Neuronal stem cell (in vitro differentiated cells): ENCODE results near the gene AKR1E2.

Experiments used
- DNase-seq: peaks from one replicate; pipeline ENCODE4 v3.0.0-alpha.2; 2013; ENCODE audit warnings: low spot score
- H2AFZ ChIP-seq: one replicate; pipeline ENCODE4 v1.6.1; 2013; ENCODE audit warnings: mild to moderate bottlenecking, low read length, inconsistent platforms
- H2AK5ac ChIP-seq: 2 replicates; pipeline ENCODE4 v1.6.1; 2013; ENCODE audit warnings: low read depth, mild to moderate bottlenecking, inconsistent platforms, low read length, moderate library complexity, mixed read lengths
- H2BK120ac ChIP-seq: 2 replicates; pipeline ENCODE4 v1.6.1; 2013; ENCODE audit warnings: low read depth, mild to moderate bottlenecking, inconsistent platforms, low read length, moderate library complexity, mixed read lengths
- H2BK12ac ChIP-seq: one replicate; pipeline ENCODE4 v1.6.1; 2013; ENCODE audit warnings: low read length, inconsistent platforms
- H2BK15ac ChIP-seq: 2 replicates; pipeline ENCODE4 v1.6.1; 2013; ENCODE audit warnings: mild to moderate bottlenecking, low read length, inconsistent platforms, mixed read lengths
- H2BK5ac ChIP-seq: one replicate; pipeline ENCODE4 v1.6.1; 2013; ENCODE audit warnings: inconsistent platforms, mild to moderate bottlenecking, low read length, moderate library complexity
- H3K14ac ChIP-seq: one replicate; pipeline ENCODE4 v1.6.1; 2013; ENCODE audit warnings: low read length, inconsistent platforms
- H3K18ac ChIP-seq: 2 replicates; pipeline ENCODE4 v1.6.1; 2013; ENCODE audit warnings: low read length, inconsistent platforms
- H3K23ac ChIP-seq: 2 replicates; pipeline ENCODE4 v1.6.1; 2013; ENCODE audit warnings: low read depth, mild to moderate bottlenecking, mixed read lengths, low read length, inconsistent platforms; ENCODE audit not compliant: poor library complexity
- H3K27ac ChIP-seq: replicated peaks from 3 replicates; pipeline ENCODE4 v1.5.1; 2013; ENCODE audit warnings: low read length, inconsistent platforms
- H3K27me3 ChIP-seq, 3 experiments: 2 replicates each; pipeline ENCODE4 v1.6.1; 2013; ENCODE audit warnings: low read length in 3 of 3, mild to moderate bottlenecking in 2 of 3, inconsistent platforms in 1 of 3, low read depth in 1 of 3, mixed read lengths in 1 of 3, moderate library complexity in 1 of 3; ENCODE audit not compliant: control insufficient read depth in 3 of 3, insufficient read depth in 3 of 3
- H3K36me3 ChIP-seq, 2 donors: replicated peaks in 1 of 2; 2 replicates each; pipeline ENCODE4 v1.6.1; 2013; ENCODE audit warnings: low read length in 2 of 2; ENCODE audit not compliant: control insufficient read depth in 2 of 2, insufficient read depth in 2 of 2
- H3K4ac ChIP-seq: 2 replicates; pipeline ENCODE4 v1.6.1; 2013; ENCODE audit warnings: inconsistent platforms, mild to moderate bottlenecking, low read length, moderate library complexity
- H3K4me1 ChIP-seq, 2 donors: 1 replicate in 1 of 2; 2 replicates in 1 of 2; pipeline ENCODE4 v1.6.1; 2013; ENCODE audit warnings: low read length in 2 of 2, low read depth in 1 of 2; ENCODE audit not compliant: control insufficient read depth in 2 of 2, insufficient read depth in 1 of 2
- H3K4me2 ChIP-seq: one replicate; pipeline ENCODE4 v1.6.1; 2013; ENCODE audit warnings: mild to moderate bottlenecking, low read length, inconsistent platforms; ENCODE audit not compliant: insufficient read depth, poor library complexity, severe bottlenecking
- H3K4me3 ChIP-seq, 2 donors: 2 replicates each; pipeline ENCODE4 v1.5.1; 2013; ENCODE audit warnings: low read length in 2 of 2, mild to moderate bottlenecking in 2 of 2, inconsistent platforms in 1 of 2, moderate library complexity in 1 of 2
- H3K79me1 ChIP-seq: one replicate; pipeline ENCODE4 v1.6.1; 2013; ENCODE audit warnings: low read depth, mild to moderate bottlenecking, inconsistent platforms, low read length, moderate library complexity
- H3K9ac ChIP-seq: one replicate; pipeline ENCODE4 v1.6.1; 2013; ENCODE audit warnings: mild to moderate bottlenecking, low read depth, low read length, inconsistent platforms; ENCODE audit not compliant: poor library complexity
- H3K9me3 ChIP-seq, 2 donors: replicated peaks in 1 of 2; 2 replicates each; pipeline versions ENCODE3 to v1.6.1; 2013; ENCODE audit warnings: low read length in 2 of 2, mild to moderate bottlenecking in 2 of 2, inconsistent platforms in 1 of 2, low read depth in 1 of 2, mixed read lengths in 1 of 2, moderate library complexity in 1 of 2; ENCODE audit not compliant: control insufficient read depth in 2 of 2, insufficient read depth in 1 of 2
- H4K8ac ChIP-seq: one replicate; pipeline ENCODE4 v1.6.1; 2013; ENCODE audit warnings: low read depth, mild to moderate bottlenecking, inconsistent platforms, low read length, moderate library complexity
- H4K91ac ChIP-seq: one replicate; pipeline ENCODE4 v1.6.1; 2013; ENCODE audit warnings: low read length, low read depth, mild to moderate bottlenecking, inconsistent platforms; ENCODE audit not compliant: poor library complexity
- WGBS, 2 donors: extraction: QIAGEN DNeasy Blood & Tissue Kit; methylation state at CpG; one replicate each; pipeline ENCODE4 v1.1.7; 2013; ENCODE audit warnings: missing lambda C conversion rate in 2 of 2, mixed read lengths in 1 of 2; ENCODE audit not compliant: insufficient read length in 2 of 2, insufficient replicate concordance in 1 of 2; ENCODE audit errors: extremely low coverage in 2 of 2; 5-methylcytosine and 5-hydroxymethylcytosine counted together

Gene AKR1E2

GRCh38 chr10:4887501-4887900 lies 61.5 kb downstream of the AKR1E2 start:
- no peak overlapping the region for H3K14ac ChIP-seq
- H3K9me3 ChIP-seq, result no peaks in the 10 kb centered on the region
- no peak overlapping the region for H3K27ac ChIP-seq
- no peak overlapping the region for H2BK12ac ChIP-seq
- no peaks in the 10 kb centered on the region for H3K36me3 ChIP-seq
- no peak overlapping the region for H3K4ac ChIP-seq
- H3K27me3 ChIP-seq, result peaks cover 0 to 4% (median 0%) of the 10 kb centered on the region in 3 experiments
- H4K8ac ChIP-seq, result no peak overlapping the region
- no peak overlapping the region for H3K4me2 ChIP-seq
- no peak overlapping the region for H4K91ac ChIP-seq
- no CpG with 5 or more reads among the region's 9 CpGs for WGBS, 2 donors
- no peak overlapping the region for H2BK5ac ChIP-seq
- no peaks in the 10 kb centered on the region for H3K79me1 ChIP-seq
- H3K23ac ChIP-seq, result no peak overlapping the region
- H3K4me3 ChIP-seq, result no peak overlapping the region
- no peak overlapping the region for H3K18ac ChIP-seq
- H3K9ac ChIP-seq, result no peak overlapping the region
- no peak for DNase-seq
- no peak overlapping the region for H2AFZ ChIP-seq
- no peak overlapping the region for H2BK15ac ChIP-seq
- H2BK120ac ChIP-seq, result no peak overlapping the region
- H2AK5ac ChIP-seq, result no peak overlapping the region
- H3K4me1 ChIP-seq, result no peaks in the 10 kb centered on the region

GRCh38 chr10:4888236-4888635 lies 62.2 kb downstream of the AKR1E2 start:
- Histone ChIP-seq H3K9me3 (no peaks in the 10 kb centered on the region), H2AK5ac (no peak overlapping the region), H3K14ac (no peak overlapping the region), H2BK5ac (no peak overlapping the region), H3K4ac (no peak overlapping the region), H3K4me1 (no peaks in the 10 kb centered on the region), H3K4me2 (no peak overlapping the region), H2BK15ac (no peak overlapping the region), H4K8ac (no peak overlapping the region), H2AFZ (no peak overlapping the region), H3K23ac (no peak overlapping the region), H4K91ac (no peak overlapping the region), H3K27ac (no peak overlapping the region), H3K79me1 (no peaks in the 10 kb centered on the region), H2BK120ac (no peak overlapping the region), H3K36me3 (no peaks in the 10 kb centered on the region), H3K27me3 (peaks cover 0 to 4% (median 0%) of the 10 kb centered on the region in 3 experiments), H3K4me3 (no peak overlapping the region), H3K18ac (no peak overlapping the region), H3K9ac (no peak overlapping the region), H2BK12ac (no peak overlapping the region)
- no peak for DNase-seq
- no CpG with 5 or more reads among the region's 5 CpGs for WGBS, 2 donors

GRCh38 chr10:4889959-4890358 lies 64.0 kb downstream of the AKR1E2 start:
- Histone ChIP-seq H2AFZ (no peak overlapping the region), H3K4me3 (no peak overlapping the region), H3K27me3 (peaks cover 0 to 4% (median 0%) of the 10 kb centered on the region in 3 experiments), H2BK12ac (no peak overlapping the region), H3K36me3 (no peaks in the 10 kb centered on the region), H3K4ac (no peak overlapping the region), H3K4me1 (no peaks in the 10 kb centered on the region), H3K9me3 (no peaks in the 10 kb centered on the region), H3K9ac (no peak overlapping the region), H4K8ac (no peak overlapping the region), H2BK5ac (no peak overlapping the region), H4K91ac (no peak overlapping the region), H2AK5ac (no peak overlapping the region), H3K79me1 (no peaks in the 10 kb centered on the region), H3K23ac (no peak overlapping the region), H3K18ac (no peak overlapping the region), H3K4me2 (no peak overlapping the region), H2BK15ac (no peak overlapping the region), H3K14ac (no peak overlapping the region), H3K27ac (no peak overlapping the region), H2BK120ac (no peak overlapping the region)
- no peak for DNase-seq
- no CpG with 5 or more reads among the region's 2 CpGs for WGBS, 2 donors

- no peaks in the 10 kb centered on the region for H3K79me1 ChIP-seq
- WGBS, 2 donors, result no CpG with 5 or more reads among the region's 2 CpGs
- no peak overlapping the region for H2BK15ac ChIP-seq
- no peak overlapping the region for H3K4ac ChIP-seq
- H3K9ac ChIP-seq, result no peak overlapping the region
- H4K8ac ChIP-seq, result no peak overlapping the region
- H3K4me2 ChIP-seq, result no peak overlapping the region
- H2BK12ac ChIP-seq, result no peak overlapping the region
- no peak overlapping the region for H3K27ac ChIP-seq
- no peak overlapping the region for H3K4me3 ChIP-seq
- no peak overlapping the region for H3K23ac ChIP-seq
- H3K18ac ChIP-seq, result no peak overlapping the region
- no peak overlapping the region for H2BK120ac ChIP-seq
- no peak overlapping the region for H2BK5ac ChIP-seq
- H2AFZ ChIP-seq, result no peak overlapping the region
- H3K9me3 ChIP-seq, result no peaks in the 10 kb centered on the region
- DNase-seq, result no peak
- H3K27me3 ChIP-seq, result no peaks in the 10 kb centered on the region
- no peak overlapping the region for H2AK5ac ChIP-seq
- no peak overlapping the region for H4K91ac ChIP-seq
- no peaks in the 10 kb centered on the region for H3K36me3 ChIP-seq
- no peaks in the 10 kb centered on the region for H3K4me1 ChIP-seq
- H3K14ac ChIP-seq, result no peak overlapping the region
Observed at GRCh38 chr10:4892681-4893080, 66.7 kb downstream of the AKR1E2 start.
